DOHH2 (cell line): ENCODE measurements around the gene GATA5.

ENCODE experiments used
- H3F3A ChIP-seq: fragments of 200-600 bp; sonication (generic), shearing (Covaris generic); 2 replicates; pipeline ENCODE4 v1.6.0; 2016; ENCODE audit warnings: antibody characterized with exemption, mild to moderate bottlenecking; ENCODE audit not compliant: control insufficient read depth, insufficient read depth
- H3K27ac ChIP-seq: fragments of 200-600 bp; sonication (generic); 2 replicates; pipeline ENCODE4 v1.5.1; 2014; ENCODE audit warnings: low read depth, mild to moderate bottlenecking, low read length, moderate library complexity
- H3K27me3 ChIP-seq: fragments of 200-600 bp; sonication (generic); 2 replicates; pipeline ENCODE4 v1.6.1; 2014; ENCODE audit warnings: mild to moderate bottlenecking, low read length, mixed read lengths; ENCODE audit not compliant: control insufficient read depth
- H3K36me3 ChIP-seq: fragments of 200-600 bp; sonication (generic); 2 replicates; pipeline ENCODE4 v1.6.1; 2014; ENCODE audit warnings: mild to moderate bottlenecking, low read length, moderate library complexity, mixed read lengths; ENCODE audit not compliant: control insufficient read depth
- H3K4me1 ChIP-seq: fragments of 200-600 bp; sonication (generic); 2 replicates; pipeline ENCODE4 v1.6.1; 2014; ENCODE audit warnings: mild to moderate bottlenecking, low read length, mixed read lengths; ENCODE audit not compliant: control insufficient read depth
- H3K4me2 ChIP-seq: fragments of 200-600 bp; sonication (generic); 2 replicates; pipeline ENCODE4 v1.6.0; 2014; ENCODE audit warnings: mild to moderate bottlenecking, low read length, moderate library complexity
- H3K4me3 ChIP-seq: fragments of 200-600 bp; sonication (generic); 2 replicates; pipeline ENCODE4 v1.5.1; 2014; ENCODE audit warnings: mild to moderate bottlenecking, low read length, mixed read lengths
- H3K79me2 ChIP-seq: fragments of 200-600 bp; sonication (generic); 2 replicates; pipeline ENCODE4 v1.6.1; 2014; ENCODE audit warnings: mild to moderate bottlenecking, low read length, mixed read lengths; ENCODE audit not compliant: control insufficient read depth
- H3K9me2 ChIP-seq: fragments of 200-600 bp; sonication (generic); replicated peaks from 2 replicates; pipeline ENCODE4 v1.6.1; 2014; ENCODE audit warnings: mild to moderate bottlenecking, low read length, mixed read lengths; ENCODE audit not compliant: control insufficient read depth
- H3K9me3 ChIP-seq: fragments of 200-600 bp; sonication (generic); 2 replicates; pipeline ENCODE4 v1.6.1; 2014; ENCODE audit warnings: antibody characterized with exemption, low read length, mixed read lengths; ENCODE audit not compliant: control insufficient read depth, insufficient read depth
- H4K20me1 ChIP-seq: fragments of 200-600 bp; sonication (generic); 2 replicates; pipeline ENCODE4 v1.6.0; 2014; ENCODE audit warnings: low read depth, mild to moderate bottlenecking, antibody characterized with exemption, low read length, moderate library complexity; ENCODE audit not compliant: control insufficient read depth, insufficient read depth
- EZH2phosphoT487 ChIP-seq: fragments of 200-600 bp; sonication (generic); IDR thresholded peaks from 2 replicates; pipeline ENCODE4 v1.6.1; 2017; ENCODE audit warnings: borderline replicate concordance, mild to moderate bottlenecking, antibody characterized with exemption, low read length, moderate library complexity, mixed read lengths
- TF ChIP-seq, protein P1 (sequence below): fragments of 200-600 bp; sonication (generic); IDR thresholded peaks from one replicate; pipeline ENCODE4 v1.5.1; 2014; ENCODE audit warnings: antibody characterized with exemption, mild to moderate bottlenecking, low read depth, low read length; ENCODE audit not compliant: poor library complexity, severe bottlenecking

GATA5 gene

GRCh38 chr20:62419759-62420158 is 56.0 kb downstream of the GATA5 start:
- Histone ChIP-seq H3K9me2 (no peaks in the 10 kb centered on the region), H3K4me3 (no peak overlapping the region), H4K20me1 (no peaks in the 10 kb centered on the region), H3F3A (no peaks in the 10 kb centered on the region), H3K27me3 (no peaks in the 10 kb centered on the region), H3K36me3 (no peaks in the 10 kb centered on the region), H3K9me3 (no peaks in the 10 kb centered on the region; the same call in 1 of the 2 replicates), H3K27ac (no peak overlapping the region), H3K4me1 (no peaks in the 10 kb centered on the region), H3K4me2 (no peak overlapping the region), H3K79me2 (no peaks in the 10 kb centered on the region)
- no peak for TF ChIP-seq EZH2phosphoT487
- TF ChIP-seq, protein P1, sequence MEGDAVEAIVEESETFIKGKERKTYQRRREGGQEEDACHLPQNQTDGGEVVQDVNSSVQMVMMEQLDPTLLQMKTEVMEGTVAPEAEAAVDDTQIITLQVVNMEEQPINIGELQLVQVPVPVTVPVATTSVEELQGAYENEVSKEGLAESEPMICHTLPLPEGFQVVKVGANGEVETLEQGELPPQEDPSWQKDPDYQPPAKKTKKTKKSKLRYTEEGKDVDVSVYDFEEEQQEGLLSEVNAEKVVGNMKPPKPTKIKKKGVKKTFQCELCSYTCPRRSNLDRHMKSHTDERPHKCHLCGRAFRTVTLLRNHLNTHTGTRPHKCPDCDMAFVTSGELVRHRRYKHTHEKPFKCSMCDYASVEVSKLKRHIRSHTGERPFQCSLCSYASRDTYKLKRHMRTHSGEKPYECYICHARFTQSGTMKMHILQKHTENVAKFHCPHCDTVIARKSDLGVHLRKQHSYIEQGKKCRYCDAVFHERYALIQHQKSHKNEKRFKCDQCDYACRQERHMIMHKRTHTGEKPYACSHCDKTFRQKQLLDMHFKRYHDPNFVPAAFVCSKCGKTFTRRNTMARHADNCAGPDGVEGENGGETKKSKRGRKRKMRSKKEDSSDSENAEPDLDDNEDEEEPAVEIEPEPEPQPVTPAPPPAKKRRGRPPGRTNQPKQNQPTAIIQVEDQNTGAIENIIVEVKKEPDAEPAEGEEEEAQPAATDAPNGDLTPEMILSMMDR = no peak

GRCh38 chr20:62418709-62419487 is 56.9 kb downstream of the GATA5 start:
- H3K27me3 ChIP-seq = no peaks in the 10 kb centered on the region
- no peak overlapping the region for H3K4me2 ChIP-seq
- H3K4me3 ChIP-seq = no peak overlapping the region
- TF ChIP-seq, protein P1 = no peak
- no peak for TF ChIP-seq EZH2phosphoT487
- no peaks in the 10 kb centered on the region for H3F3A ChIP-seq
- H3K27ac ChIP-seq = no peak overlapping the region
- H3K9me2 ChIP-seq = no peaks in the 10 kb centered on the region
- no peaks in the 10 kb centered on the region for H3K79me2 ChIP-seq
- no peaks in the 10 kb centered on the region for H4K20me1 ChIP-seq
- H3K36me3 ChIP-seq = no peaks in the 10 kb centered on the region
- H3K9me3 ChIP-seq = no peaks in the 10 kb centered on the region; the same call in 1 of the 2 replicates
- H3K4me1 ChIP-seq = no peaks in the 10 kb centered on the region

DNA sequence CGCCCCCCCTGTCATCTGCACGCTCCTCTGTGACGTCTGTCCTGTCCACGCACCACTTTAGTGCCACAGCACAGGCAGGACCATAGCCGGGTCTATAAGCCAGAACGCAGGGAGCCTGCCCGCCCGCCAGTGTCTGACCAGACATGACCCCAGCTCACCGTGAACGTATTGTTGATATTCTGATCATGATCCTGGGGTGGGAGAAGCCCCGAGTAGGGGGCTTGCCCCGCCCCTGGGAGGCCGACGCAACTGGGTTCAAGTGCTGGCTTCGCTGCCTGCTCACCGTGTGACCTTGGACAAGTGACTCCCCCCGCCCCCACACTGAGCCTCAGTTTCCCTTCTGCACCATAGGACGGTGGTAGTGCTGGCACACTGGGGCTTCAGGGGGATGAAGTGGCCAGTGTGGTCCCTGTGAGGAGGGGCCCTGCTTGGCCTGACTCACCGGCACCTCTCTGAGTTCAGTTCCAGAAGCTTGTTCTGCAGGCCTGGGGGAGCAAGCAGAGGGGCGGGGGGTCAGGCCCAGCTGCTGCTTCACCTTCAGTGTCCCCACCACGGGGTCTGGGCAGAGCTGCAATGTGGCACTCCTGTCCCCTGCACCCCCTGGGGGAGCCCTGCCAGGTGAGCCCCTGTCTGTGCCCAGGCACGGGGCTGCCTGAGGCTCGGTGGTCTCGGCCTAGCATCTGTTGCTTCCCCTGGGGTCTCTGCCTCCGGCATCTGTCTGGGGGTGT is 57.6 kb downstream of the GATA5 start:
- Histone ChIP-seq H3K4me3 (no peak overlapping the region), H3K4me2 (no peak overlapping the region), H3K27me3 (no peaks in the 10 kb centered on the region), H3K9me2 (no peaks in the 10 kb centered on the region), H3K9me3 (no peaks in the 10 kb centered on the region; the same call in 1 of the 2 replicates), H3K36me3 (no peaks in the 10 kb centered on the region), H3K79me2 (no peaks in the 10 kb centered on the region), H3K27ac (no peak overlapping the region), H4K20me1 (no peaks in the 10 kb centered on the region), H3K4me1 (no peaks in the 10 kb centered on the region), H3F3A (no peaks in the 10 kb centered on the region)
- TF ChIP-seq, protein P1 = no peak
- TF ChIP-seq EZH2phosphoT487 = no peak
